Suprapubic skin (tissue), 4 donors: ENCODE results near the gene SF3A1.

Experiments
- EP300 ChIP-seq: sonication (generic); formaldehyde crosslinking; IDR thresholded peaks from one replicate; pipeline ENCODE4 v1.6.1; 2017; ENCODE audit warnings: antibody characterized with exemption
- POLR2A ChIP-seq, 2 donors: fragments of 450-650 bp; IDR thresholded peaks; one replicate each; pipeline ENCODE4 v1.6.1; 2017; ENCODE audit warnings: antibody characterized with exemption in 2 of 2, mild to moderate bottlenecking in 2 of 2, moderate library complexity in 2 of 2
- POLR2AphosphoS5 ChIP-seq, 3 donors: sonication (generic); formaldehyde crosslinking; IDR thresholded peaks; one replicate each; pipeline ENCODE4 v1.6.1; 2017; ENCODE audit warnings: antibody characterized with exemption in 3 of 3
- TF ChIP-seq, protein P1 (sequence below), 2 donors: fragments of 200-600 bp in 1 of 2; fragments of 450-650 bp in 1 of 2; sonication (generic) in 1 of 2; IDR thresholded peaks; one replicate each; pipeline ENCODE4 v1.5.1; 2016 to 2019; ENCODE audit warnings: antibody characterized with exemption in 2 of 2, mild to moderate bottlenecking in 1 of 2, moderate library complexity in 1 of 2

- no peak for TF ChIP-seq POLR2A (IDR thresholded peaks at IDR 0.05)
- TF ChIP-seq POLR2AphosphoS5 (IDR thresholded peaks at IDR 0.05), result no peak
- TF ChIP-seq, protein P1, sequence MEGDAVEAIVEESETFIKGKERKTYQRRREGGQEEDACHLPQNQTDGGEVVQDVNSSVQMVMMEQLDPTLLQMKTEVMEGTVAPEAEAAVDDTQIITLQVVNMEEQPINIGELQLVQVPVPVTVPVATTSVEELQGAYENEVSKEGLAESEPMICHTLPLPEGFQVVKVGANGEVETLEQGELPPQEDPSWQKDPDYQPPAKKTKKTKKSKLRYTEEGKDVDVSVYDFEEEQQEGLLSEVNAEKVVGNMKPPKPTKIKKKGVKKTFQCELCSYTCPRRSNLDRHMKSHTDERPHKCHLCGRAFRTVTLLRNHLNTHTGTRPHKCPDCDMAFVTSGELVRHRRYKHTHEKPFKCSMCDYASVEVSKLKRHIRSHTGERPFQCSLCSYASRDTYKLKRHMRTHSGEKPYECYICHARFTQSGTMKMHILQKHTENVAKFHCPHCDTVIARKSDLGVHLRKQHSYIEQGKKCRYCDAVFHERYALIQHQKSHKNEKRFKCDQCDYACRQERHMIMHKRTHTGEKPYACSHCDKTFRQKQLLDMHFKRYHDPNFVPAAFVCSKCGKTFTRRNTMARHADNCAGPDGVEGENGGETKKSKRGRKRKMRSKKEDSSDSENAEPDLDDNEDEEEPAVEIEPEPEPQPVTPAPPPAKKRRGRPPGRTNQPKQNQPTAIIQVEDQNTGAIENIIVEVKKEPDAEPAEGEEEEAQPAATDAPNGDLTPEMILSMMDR (IDR thresholded peaks at IDR 0.05), result no peak
- TF ChIP-seq EP300, result no peak
Measured at GRCh38 chr22:30294830-30295229, 61.9 kb downstream of the SF3A1 start.
